Kidney (tissue), 14 donors: Measurements from ENCODE around the gene DEPDC5. TPM values are rescaled to one million over a fixed set of nuclear protein-coding genes. Genes with fewer than 3 reads are reported as not detected.

Experiments
- DNase-seq, 5 donors: peaks; one replicate each; pipeline ENCODE4 v3.0.0-alpha.2; 2013 to 2020
- FAIRE-seq: peaks from 2 replicates; lab custom pipeline; 2012; peaks lifted over from hg19 to GRCh38; lab: Jason Lieb, UNC
- H3K27ac ChIP-seq, 2 donors: one replicate each; pipeline ENCODE4 v1.7.0; 2013; ENCODE audit warnings: low read depth in 2 of 2, low read length in 2 of 2, inconsistent platforms in 1 of 2
- H3K27me3 ChIP-seq: one replicate; pipeline ENCODE4 v1.7.1; 2013; ENCODE audit warnings: low read length, inconsistent platforms; ENCODE audit not compliant: control insufficient read depth, insufficient read depth
- H3K36me3 ChIP-seq, 3 donors: one replicate each; pipeline versions ENCODE4 v1.7.0 to v1.7.1; 2013; ENCODE audit warnings: low read length in 3 of 3, control low read depth in 1 of 3, inconsistent platforms in 1 of 3; ENCODE audit not compliant: insufficient read depth in 3 of 3, control insufficient read depth in 2 of 3
- H3K4me1 ChIP-seq, 3 donors: one replicate each; pipeline versions ENCODE4 v1.7.0 to v1.7.1; 2013; ENCODE audit warnings: low read length in 3 of 3, inconsistent platforms in 1 of 3, low read depth in 1 of 3; ENCODE audit not compliant: control insufficient read depth in 2 of 3, insufficient read depth in 2 of 3
- H3K4me3 ChIP-seq, 3 donors: one replicate each; pipeline versions ENCODE4 v1.7.0 to v1.8.1; 2013; ENCODE audit warnings: low read length in 3 of 3, control low read depth in 1 of 3, inconsistent platforms in 1 of 3
- H3K9ac ChIP-seq, 3 donors: one replicate each; pipeline versions ENCODE4 v1.7.0 to v1.7.1; 2013; ENCODE audit warnings: low read length in 3 of 3, control low read depth in 1 of 3, inconsistent platforms in 1 of 3
- H3K9me3 ChIP-seq, 3 donors: one replicate each; pipeline versions ENCODE4 v1.7.0 to v1.7.1; 2013; ENCODE audit warnings: low read length in 3 of 3, control low read depth in 1 of 3, inconsistent platforms in 1 of 3; ENCODE audit not compliant: control insufficient read depth in 2 of 3, insufficient read depth in 1 of 3
- CTCF ChIP-seq: IDR thresholded peaks from 3 replicates; pipeline ENCODE4 v1.5.1; 2012; ENCODE audit warnings: mild to moderate bottlenecking, moderate library complexity, borderline replicate concordance; ENCODE audit not compliant: insufficient read depth; ENCODE audit errors: extremely low read depth
- intact Hi-C: fragments of 100-400 bp; cut with DNase I; formaldehyde crosslinking; loops from one replicate; pipeline ENCODE4 v1.11.1; 2022
- polyA plus RNA-seq: library from polyadenylated mRNA; stranded (reverse); fragments of 350-450 nt; fragmentation: Illumina TruSeq; extraction: RNeasy Lipid Tissue Mini Kit (QIAGEN cat#74804); gene quantifications from one replicate; pipeline ENCODE4 v1.2.3, GENCODE V29; 2014; ENCODE audit warnings: low read depth, low replicate concordance; ENCODE audit not compliant: insufficient read depth
- total RNA-seq: library from RNA; stranded (reverse); fragmentation: NEBNext Ultra II Directional; extraction: Animal tissue kit (Norgen Biotek cat#: 25700); gene quantifications from one replicate; pipeline ENCODE4 v1.2.1, GENCODE V29; 2021
- donor health status: control.
- donor health status: control.
- donor health status: control.
- donor health status: control.
- donor health status: control.
- donor health status: DM: yes; HTN: yes; CAD: no.
- donor health status: Normal renal cell carcinoma (clear cell type).

Gene DEPDC5
- total and polyA plus RNA-seq, 2 donors from 2014 or later: 12.1 to 27.3 TPM

GRCh38 chr22:31943206-31943977 lies 189.6 kb downstream of the DEPDC5 start:
- H3K9ac ChIP-seq: peak overlapping the region; percentile 55 to 76 (median 71)
- DNase-seq: no peak

GRCh38 chr22:31943978-31944699 lies 190.3 kb downstream of the DEPDC5 start, which contains the start of gene YWHAH:
Gene YWHAH, plus strand, starts transcription at chr22:31944535. Its CDS starts 199 bp downstream, at chr22:31944734.
- intact Hi-C loops: no loop called here
- H3K4me1 ChIP-seq: peaks cover 3 to 9% (median 5%) of the 10 kb centered on the region in 3 donors
- H3K36me3 ChIP-seq: no peaks in the 10 kb centered on the region
- H3K27ac ChIP-seq: peak within 1 kb of the TSS; percentile 89 to 97
- FAIRE-seq (no peak), DNase-seq (peak; percentile 98 to 99 (median 98))
- peak within 1 kb of the TSS; percentile 67 to 92 (median 87) for H3K4me3 ChIP-seq
- H3K9ac ChIP-seq: peak within 1 kb of the TSS; percentile 71 to 91 (median 75)
- H3K27me3 ChIP-seq: no peaks in the 10 kb centered on the region
- no peaks in the 10 kb centered on the region for H3K9me3 ChIP-seq
- TF ChIP-seq CTCF: no peak

More at GRCh38 chr22:31943206-31943977, 189.6 kb downstream of the DEPDC5 start:
- TF ChIP-seq CTCF: no peak
- H3K36me3 ChIP-seq: no peaks in the 10 kb centered on the region
- H3K27me3 ChIP-seq: no peaks in the 10 kb centered on the region
- no peaks in the 10 kb centered on the region for H3K9me3 ChIP-seq
- H3K27ac ChIP-seq: peak overlapping the region; percentile 72 to 78
- FAIRE-seq: no peak
- peaks cover 3 to 9% (median 5%) of the 10 kb centered on the region in 3 donors for H3K4me1 ChIP-seq
- intact Hi-C loops: no loop called here
- peak overlapping the region; percentile 47 to 79 (median 50) for H3K4me3 ChIP-seq

GRCh38 chr22:31944700-31945442 lies 191.1 kb downstream of the DEPDC5 start:
- Histone ChIP-seq H3K4me3 (peak overlapping the region; percentile 67 to 92 (median 87)), H3K9me3 (no peaks in the 10 kb centered on the region), H3K36me3 (no peaks in the 10 kb centered on the region), H3K27me3 (no peaks in the 10 kb centered on the region), H3K4me1 (peaks cover 3 to 9% (median 5%) of the 10 kb centered on the region in 3 donors), H3K9ac (peak overlapping the region; percentile 61 to 91 (median 75)), H3K27ac (peak overlapping the region; percentile 89 to 97)
- FAIRE-seq (no peak), DNase-seq (peak; percentile 47 to 89 (median 76))
- TF ChIP-seq CTCF: no peak
- intact Hi-C loops: no loop called here
